GM13976 (cell line): ENCODE results near the gene ANKRD13A.

Source experiments
- DNase-seq: peaks from one replicate; pipeline ENCODE4 v3.0.0; 2012; ENCODE audit warnings: low spot score
- CTCF ChIP-seq: IDR thresholded peaks from 2 replicates; pipeline ENCODE4 v1.5.1; 2012; ENCODE audit warnings: borderline replicate concordance, mild to moderate bottlenecking; ENCODE audit not compliant: insufficient read depth; ENCODE audit errors: extremely low read depth, missing control alignments, control extremely low read depth
- in situ Hi-C: fragments of 300-500 bp; cut with MboI; formaldehyde crosslinking; loops from one replicate; pipeline ENCODE4 v1.12.0; 2022; ENCODE audit warnings: low sequenced_read_pairs, mixed read lengths, inconsistent platforms; ENCODE audit not compliant: unreplicated experiment

ANKRD13A gene

GRCh38 chr12:109989380-109989779 lies 9.8 kb upstream of the ANKRD13A start:
- no peak for TF ChIP-seq CTCF
- in situ Hi-C loops = no loop called here
- DNase-seq = no peak

- in situ Hi-C loops = no loop called here
- TF ChIP-seq CTCF = no peak
- DNase-seq = no peak
These were observed 7.6 kb upstream of the ANKRD13A start for GRCh38 chr12:109991586-109991985.

- no peak for TF ChIP-seq CTCF
- in situ Hi-C loops = no loop called here
- no peak for DNase-seq
These were observed 6.1 kb upstream of the ANKRD13A start for GRCh38 chr12:109993091-109993490.

- DNase-seq = no peak
- in situ Hi-C loops = no loop called here
- TF ChIP-seq CTCF = no peak
These were observed 4.6 kb upstream of the ANKRD13A start for GRCh38 chr12:109994401-109995175.

- no peak for TF ChIP-seq CTCF
These were observed 3.9 kb upstream of the ANKRD13A start for GRCh38 chr12:109995361-109995685.

GRCh38 chr12:109995686-109996482 lies 3.3 kb upstream of the ANKRD13A start, which contains the start of gene GIT2:
Gene GIT2 (minus strand): TSS chr12:109996368. CDS start chr12:109996224, 144 bp downstream.
- DNase-seq = peak; percentile 95
- in situ Hi-C loops = no loop called here
- TF ChIP-seq CTCF = no peak

More at GRCh38 chr12:109995361-109995685, 3.9 kb upstream of the ANKRD13A start:
- in situ Hi-C loops = no loop called here
- DNase-seq = no peak
